ENCODE data around the gene GPANK1. TPM values are rescaled to one million over a fixed set of nuclear protein-coding genes. Genes with fewer than 3 reads are reported as not detected.

GPANK1 gene
- total and polyA plus RNA-seq, 9 of the 15 experiments (the other 6 are each of a cell fraction or from before 2014, with no cell fraction given), result 32.2 to 111 (median 46.3) TPM

DNA sequence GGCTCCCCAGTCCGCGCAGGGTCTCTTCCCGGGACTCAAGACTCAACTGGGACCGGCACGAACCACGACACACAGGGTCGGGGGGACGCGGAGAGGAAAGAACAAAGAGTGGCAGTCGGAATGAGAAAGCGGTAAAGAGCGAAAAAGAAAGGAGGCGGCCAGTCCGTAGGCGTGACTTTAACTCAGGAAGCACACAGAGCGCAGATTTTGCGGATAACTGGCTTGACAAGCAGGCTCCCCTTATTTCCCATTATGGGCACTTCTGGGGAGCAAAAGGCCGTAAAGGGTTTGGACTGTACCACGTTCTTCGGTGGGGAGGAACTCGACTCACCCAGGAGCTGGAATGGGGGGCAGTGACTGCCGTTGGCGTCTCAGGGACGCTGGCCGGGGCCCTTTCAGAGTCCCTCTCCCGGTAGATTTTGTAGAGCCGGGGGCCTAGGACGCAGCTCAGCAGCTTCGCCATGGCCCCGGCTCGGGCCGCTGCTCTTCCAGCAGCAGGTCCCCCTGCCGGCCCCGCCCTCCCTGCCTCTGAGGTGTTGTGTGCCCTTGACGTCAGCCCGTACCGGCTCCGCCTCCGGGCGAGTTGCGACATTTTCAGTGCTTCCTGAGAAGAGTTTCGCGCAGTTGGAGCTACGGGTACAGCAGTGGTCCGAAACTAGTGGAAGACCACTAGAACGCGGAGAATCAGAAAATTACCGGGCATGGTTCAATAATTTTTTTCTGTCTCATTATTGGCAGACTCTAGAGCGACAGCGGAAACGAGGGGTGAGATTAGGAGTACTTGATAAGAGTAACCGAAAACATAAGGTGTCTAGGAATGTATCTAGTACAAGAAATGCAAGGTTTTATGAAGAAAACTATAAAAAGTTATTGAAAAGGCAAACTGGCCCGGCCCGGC is 38.3 kb upstream of the GPANK1 start, which contains the start of gene ABHD16A (continued):
- TF ChIP-seq PTBP1 (IDR thresholded peaks at IDR 0.05; ENCODE audit: low read depth, low read length) (0 out of 2 replicates have a peak, but pooled peaks have one; percentile 33), NFE2L1 (tag; IDR thresholded peaks at IDR 0.05; ENCODE audit: borderline replicate concordance, low read depth) (no peak), TAF15 (IDR thresholded peaks at IDR 0.05; ENCODE audit: low read depth, low read length) (no peak), HDGF (IDR thresholded peaks at IDR 0.05) (no peak), NBN (IDR thresholded peaks at IDR 0.05; ENCODE audit: low read depth) (peak; percentile 62), ZKSCAN8 (CRISPR knock-in tag; IDR thresholded peaks at IDR 0.05) (0 out of 2 replicates have a peak, but pooled peaks have one; percentile 53), PCBP2 (IDR thresholded peaks at IDR 0.05; ENCODE audit: low read depth, low read length, poor library complexity, severe bottlenecking) (no peak), ZNF23 (CRISPR knock-in tag; IDR thresholded peaks at IDR 0.05) (no peak), MTF1 (CRISPR knock-in tag; IDR thresholded peaks at IDR 0.05; ENCODE audit: borderline replicate concordance) (no peak)
- TF ChIP-seq, protein P1, sequence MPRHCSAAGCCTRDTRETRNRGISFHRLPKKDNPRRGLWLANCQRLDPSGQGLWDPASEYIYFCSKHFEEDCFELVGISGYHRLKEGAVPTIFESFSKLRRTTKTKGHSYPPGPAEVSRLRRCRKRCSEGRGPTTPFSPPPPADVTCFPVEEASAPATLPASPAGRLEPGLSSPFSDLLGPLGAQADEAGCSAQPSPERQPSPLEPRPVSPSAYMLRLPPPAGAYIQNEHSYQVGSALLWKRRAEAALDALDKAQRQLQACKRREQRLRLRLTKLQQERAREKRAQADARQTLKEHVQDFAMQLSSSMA (CRISPR knock-in tag; IDR thresholded peaks at IDR 0.05), result 0 out of 2 replicates have a peak, but pooled peaks have one; percentile 34
- TF ChIP-seq, protein P2, sequence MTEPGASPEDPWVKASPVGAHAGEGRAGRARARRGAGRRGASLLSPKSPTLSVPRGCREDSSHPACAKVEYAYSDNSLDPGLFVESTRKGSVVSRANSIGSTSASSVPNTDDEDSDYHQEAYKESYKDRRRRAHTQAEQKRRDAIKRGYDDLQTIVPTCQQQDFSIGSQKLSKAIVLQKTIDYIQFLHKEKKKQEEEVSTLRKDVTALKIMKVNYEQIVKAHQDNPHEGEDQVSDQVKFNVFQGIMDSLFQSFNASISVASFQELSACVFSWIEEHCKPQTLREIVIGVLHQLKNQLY (CRISPR knock-in tag; conservative IDR thresholded peaks at IDR 0.05), result 0 out of 4 replicates have a peak, but pooled peaks of 1 of the 2 experiments have one; percentile 21
- TF ChIP-seq, protein P3, sequence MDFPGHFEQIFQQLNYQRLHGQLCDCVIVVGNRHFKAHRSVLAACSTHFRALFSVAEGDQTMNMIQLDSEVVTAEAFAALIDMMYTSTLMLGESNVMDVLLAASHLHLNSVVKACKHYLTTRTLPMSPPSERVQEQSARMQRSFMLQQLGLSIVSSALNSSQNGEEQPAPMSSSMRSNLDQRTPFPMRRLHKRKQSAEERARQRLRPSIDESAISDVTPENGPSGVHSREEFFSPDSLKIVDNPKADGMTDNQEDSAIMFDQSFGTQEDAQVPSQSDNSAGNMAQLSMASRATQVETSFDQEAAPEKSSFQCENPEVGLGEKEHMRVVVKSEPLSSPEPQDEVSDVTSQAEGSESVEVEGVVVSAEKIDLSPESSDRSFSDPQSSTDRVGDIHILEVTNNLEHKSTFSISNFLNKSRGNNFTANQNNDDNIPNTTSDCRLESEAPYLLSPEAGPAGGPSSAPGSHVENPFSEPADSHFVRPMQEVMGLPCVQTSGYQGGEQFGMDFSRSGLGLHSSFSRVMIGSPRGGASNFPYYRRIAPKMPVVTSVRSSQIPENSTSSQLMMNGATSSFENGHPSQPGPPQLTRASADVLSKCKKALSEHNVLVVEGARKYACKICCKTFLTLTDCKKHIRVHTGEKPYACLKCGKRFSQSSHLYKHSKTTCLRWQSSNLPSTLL (IDR thresholded peaks at IDR 0.05), result no peak
- TF ChIP-seq, protein P4, sequence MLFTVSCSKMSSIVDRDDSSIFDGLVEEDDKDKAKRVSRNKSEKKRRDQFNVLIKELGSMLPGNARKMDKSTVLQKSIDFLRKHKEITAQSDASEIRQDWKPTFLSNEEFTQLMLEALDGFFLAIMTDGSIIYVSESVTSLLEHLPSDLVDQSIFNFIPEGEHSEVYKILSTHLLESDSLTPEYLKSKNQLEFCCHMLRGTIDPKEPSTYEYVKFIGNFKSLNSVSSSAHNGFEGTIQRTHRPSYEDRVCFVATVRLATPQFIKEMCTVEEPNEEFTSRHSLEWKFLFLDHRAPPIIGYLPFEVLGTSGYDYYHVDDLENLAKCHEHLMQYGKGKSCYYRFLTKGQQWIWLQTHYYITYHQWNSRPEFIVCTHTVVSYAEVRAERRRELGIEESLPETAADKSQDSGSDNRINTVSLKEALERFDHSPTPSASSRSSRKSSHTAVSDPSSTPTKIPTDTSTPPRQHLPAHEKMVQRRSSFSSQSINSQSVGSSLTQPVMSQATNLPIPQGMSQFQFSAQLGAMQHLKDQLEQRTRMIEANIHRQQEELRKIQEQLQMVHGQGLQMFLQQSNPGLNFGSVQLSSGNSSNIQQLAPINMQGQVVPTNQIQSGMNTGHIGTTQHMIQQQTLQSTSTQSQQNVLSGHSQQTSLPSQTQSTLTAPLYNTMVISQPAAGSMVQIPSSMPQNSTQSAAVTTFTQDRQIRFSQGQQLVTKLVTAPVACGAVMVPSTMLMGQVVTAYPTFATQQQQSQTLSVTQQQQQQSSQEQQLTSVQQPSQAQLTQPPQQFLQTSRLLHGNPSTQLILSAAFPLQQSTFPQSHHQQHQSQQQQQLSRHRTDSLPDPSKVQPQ (CRISPR knock-in tag; IDR thresholded peaks at IDR 0.05; ENCODE audit: borderline replicate concordance), result no peak
- TF ChIP-seq, protein P5, sequence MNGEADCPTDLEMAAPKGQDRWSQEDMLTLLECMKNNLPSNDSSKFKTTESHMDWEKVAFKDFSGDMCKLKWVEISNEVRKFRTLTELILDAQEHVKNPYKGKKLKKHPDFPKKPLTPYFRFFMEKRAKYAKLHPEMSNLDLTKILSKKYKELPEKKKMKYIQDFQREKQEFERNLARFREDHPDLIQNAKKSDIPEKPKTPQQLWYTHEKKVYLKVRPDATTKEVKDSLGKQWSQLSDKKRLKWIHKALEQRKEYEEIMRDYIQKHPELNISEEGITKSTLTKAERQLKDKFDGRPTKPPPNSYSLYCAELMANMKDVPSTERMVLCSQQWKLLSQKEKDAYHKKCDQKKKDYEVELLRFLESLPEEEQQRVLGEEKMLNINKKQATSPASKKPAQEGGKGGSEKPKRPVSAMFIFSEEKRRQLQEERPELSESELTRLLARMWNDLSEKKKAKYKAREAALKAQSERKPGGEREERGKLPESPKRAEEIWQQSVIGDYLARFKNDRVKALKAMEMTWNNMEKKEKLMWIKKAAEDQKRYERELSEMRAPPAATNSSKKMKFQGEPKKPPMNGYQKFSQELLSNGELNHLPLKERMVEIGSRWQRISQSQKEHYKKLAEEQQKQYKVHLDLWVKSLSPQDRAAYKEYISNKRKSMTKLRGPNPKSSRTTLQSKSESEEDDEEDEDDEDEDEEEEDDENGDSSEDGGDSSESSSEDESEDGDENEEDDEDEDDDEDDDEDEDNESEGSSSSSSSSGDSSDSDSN (IDR thresholded peaks at IDR 0.05; ENCODE audit: borderline replicate concordance in 1 of 2, low read depth in 2 of 2, low read length in 2 of 2), result peak; percentile 88 to 89; a peak in 3 of 4 replicates
- TF ChIP-seq, protein P6, sequence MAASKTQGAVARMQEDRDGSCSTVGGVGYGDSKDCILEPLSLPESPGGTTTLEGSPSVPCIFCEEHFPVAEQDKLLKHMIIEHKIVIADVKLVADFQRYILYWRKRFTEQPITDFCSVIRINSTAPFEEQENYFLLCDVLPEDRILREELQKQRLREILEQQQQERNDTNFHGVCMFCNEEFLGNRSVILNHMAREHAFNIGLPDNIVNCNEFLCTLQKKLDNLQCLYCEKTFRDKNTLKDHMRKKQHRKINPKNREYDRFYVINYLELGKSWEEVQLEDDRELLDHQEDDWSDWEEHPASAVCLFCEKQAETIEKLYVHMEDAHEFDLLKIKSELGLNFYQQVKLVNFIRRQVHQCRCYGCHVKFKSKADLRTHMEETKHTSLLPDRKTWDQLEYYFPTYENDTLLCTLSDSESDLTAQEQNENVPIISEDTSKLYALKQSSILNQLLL (CRISPR knock-in tag; IDR thresholded peaks at IDR 0.05; ENCODE audit: borderline replicate concordance), result no peak
